ENCODE results near the gene MX2. TPM values are rescaled to one million over a fixed set of nuclear protein-coding genes. Genes with fewer than 3 reads are reported as not detected.
"Not testable (repeated sequence)": the region's sequence is repeated elsewhere in the genome, so short reads cannot be mapped to it uniquely, and the experiment has no call there.

Gene MX2, protein sequence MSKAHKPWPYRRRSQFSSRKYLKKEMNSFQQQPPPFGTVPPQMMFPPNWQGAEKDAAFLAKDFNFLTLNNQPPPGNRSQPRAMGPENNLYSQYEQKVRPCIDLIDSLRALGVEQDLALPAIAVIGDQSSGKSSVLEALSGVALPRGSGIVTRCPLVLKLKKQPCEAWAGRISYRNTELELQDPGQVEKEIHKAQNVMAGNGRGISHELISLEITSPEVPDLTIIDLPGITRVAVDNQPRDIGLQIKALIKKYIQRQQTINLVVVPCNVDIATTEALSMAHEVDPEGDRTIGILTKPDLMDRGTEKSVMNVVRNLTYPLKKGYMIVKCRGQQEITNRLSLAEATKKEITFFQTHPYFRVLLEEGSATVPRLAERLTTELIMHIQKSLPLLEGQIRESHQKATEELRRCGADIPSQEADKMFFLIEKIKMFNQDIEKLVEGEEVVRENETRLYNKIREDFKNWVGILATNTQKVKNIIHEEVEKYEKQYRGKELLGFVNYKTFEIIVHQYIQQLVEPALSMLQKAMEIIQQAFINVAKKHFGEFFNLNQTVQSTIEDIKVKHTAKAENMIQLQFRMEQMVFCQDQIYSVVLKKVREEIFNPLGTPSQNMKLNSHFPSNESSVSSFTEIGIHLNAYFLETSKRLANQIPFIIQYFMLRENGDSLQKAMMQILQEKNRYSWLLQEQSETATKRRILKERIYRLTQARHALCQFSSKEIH
- 0.97 and 2.6 TPM in 2 replicates for total RNA-seq

DNA sequence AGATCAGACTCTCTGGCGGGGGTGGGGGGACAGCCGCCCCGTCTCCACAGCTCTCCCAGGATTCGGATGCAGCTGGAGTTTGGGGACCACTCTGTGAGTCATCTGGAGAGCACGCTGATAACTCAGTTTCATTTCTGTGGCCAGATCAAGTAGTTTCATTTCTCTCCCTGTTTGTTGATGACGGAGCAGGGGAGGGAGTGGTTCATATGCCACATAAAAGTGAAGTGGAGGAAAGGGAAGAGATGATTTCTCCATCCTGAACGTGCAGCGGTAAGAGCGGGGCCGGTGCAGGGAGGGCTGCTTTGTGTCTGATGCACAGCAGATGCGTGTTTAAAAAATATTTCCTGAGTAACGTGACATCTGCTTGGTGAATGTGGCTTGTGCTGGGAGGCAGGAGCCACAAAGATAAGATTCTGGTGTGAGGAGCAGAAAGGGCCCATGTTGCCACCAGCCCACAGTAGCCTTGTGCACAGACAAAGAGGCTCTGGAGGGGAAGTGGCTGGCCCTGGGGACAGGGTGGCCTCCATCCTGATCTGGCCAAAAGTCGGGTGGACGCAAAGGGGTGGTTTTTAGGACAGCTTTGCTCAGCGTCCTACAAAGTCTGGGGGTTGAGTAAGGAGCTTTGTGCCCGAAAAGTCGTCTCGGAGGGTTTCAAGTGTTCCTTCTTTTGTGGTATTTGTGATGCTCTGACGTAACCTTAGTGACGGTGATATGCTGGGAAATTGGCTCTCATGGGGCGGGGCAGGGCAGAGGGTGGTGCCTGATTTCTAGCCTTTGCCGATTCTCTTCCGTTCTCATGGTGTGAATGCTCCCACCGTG lies at the start of gene MX2:
Gene MX2, plus strand, starts transcription at position 242 of the 819 bp plus-strand sequence. CDS start 14,880 bp downstream, outside the sequence.
- peak; percentile 93 for DNase-seq (ENCODE audit: low read depth)
- peak within 1 kb of the TSS; percentile 46 for H3K4me3 ChIP-seq (ENCODE audit: low read depth, low read length)
- TF ChIP-seq, protein P1, sequence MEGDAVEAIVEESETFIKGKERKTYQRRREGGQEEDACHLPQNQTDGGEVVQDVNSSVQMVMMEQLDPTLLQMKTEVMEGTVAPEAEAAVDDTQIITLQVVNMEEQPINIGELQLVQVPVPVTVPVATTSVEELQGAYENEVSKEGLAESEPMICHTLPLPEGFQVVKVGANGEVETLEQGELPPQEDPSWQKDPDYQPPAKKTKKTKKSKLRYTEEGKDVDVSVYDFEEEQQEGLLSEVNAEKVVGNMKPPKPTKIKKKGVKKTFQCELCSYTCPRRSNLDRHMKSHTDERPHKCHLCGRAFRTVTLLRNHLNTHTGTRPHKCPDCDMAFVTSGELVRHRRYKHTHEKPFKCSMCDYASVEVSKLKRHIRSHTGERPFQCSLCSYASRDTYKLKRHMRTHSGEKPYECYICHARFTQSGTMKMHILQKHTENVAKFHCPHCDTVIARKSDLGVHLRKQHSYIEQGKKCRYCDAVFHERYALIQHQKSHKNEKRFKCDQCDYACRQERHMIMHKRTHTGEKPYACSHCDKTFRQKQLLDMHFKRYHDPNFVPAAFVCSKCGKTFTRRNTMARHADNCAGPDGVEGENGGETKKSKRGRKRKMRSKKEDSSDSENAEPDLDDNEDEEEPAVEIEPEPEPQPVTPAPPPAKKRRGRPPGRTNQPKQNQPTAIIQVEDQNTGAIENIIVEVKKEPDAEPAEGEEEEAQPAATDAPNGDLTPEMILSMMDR (IDR thresholded peaks at IDR 0.05; ENCODE audit: insufficient read depth, low read depth, low read length), result no peak

DNA sequence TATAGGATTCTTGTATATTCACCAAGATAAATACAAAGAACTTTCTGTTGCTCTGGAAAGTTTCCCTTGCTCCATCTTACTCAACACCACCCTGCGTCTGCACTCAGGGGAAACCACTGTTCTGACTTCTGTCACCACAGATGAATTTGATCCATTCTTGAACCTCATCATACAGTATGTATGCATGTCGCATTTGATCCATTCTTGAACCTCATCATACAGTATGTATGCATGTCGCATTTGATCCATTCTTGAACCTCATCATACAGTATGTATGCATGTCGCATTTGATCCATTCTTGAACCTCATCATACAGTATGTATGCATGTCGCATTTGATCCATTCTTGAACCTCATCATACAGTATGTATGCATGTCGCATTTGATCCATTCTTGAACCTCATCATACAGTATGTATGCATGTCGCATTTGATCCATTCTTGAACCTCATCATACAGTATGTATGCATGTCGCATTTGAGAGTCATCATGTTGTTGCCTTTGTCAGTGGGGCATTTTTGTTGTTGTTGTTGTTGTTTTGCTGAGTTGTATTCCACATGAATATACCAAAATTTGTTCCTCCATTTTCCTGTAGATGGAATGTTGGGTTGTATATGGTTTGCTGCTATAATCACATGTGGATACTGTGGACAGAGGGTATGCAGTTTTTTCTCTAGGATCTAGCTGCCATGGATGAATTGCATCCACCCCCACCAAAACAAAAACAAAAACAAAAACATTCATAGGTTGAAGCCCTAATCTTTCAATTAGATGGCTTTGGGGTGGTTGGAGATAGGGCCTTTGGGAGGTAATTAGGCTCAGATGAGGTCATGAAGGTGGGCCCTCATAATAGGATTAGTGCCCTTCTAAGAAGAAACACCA lies 48.3 kb upstream of the MX2 start:
- H3K4me3 ChIP-seq (ENCODE audit: low read depth, low read length); DNase-seq (ENCODE audit: low read depth): not testable (repeated sequence)

DNA sequence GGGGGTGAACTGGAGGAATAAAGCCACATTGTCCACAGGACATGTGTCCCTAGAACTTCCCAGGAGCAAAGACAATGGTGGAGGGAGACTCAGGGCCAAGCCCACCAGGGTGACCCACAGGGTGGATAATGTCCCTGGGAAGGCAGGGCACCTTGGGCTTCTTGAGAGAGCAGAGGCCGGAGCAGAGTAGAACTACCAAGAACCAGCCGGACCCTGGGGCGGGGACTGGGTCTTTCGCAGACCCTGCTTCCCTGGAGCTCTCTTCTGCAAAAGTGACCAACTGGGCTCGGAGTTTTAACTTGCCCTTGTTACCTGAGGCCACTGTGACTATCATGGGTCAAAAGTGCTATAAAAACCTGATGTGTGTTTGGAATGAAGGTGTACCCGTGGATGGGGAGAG lies 46.1 kb upstream of the MX2 start:
- TF ChIP-seq, protein P1 (IDR thresholded peaks at IDR 0.05; ENCODE audit: insufficient read depth, low read depth, low read length), result no peak
- DNase-seq (ENCODE audit: low read depth), result no peak
- H3K4me3 ChIP-seq (ENCODE audit: low read depth, low read length), result no peak overlapping the region

DNA sequence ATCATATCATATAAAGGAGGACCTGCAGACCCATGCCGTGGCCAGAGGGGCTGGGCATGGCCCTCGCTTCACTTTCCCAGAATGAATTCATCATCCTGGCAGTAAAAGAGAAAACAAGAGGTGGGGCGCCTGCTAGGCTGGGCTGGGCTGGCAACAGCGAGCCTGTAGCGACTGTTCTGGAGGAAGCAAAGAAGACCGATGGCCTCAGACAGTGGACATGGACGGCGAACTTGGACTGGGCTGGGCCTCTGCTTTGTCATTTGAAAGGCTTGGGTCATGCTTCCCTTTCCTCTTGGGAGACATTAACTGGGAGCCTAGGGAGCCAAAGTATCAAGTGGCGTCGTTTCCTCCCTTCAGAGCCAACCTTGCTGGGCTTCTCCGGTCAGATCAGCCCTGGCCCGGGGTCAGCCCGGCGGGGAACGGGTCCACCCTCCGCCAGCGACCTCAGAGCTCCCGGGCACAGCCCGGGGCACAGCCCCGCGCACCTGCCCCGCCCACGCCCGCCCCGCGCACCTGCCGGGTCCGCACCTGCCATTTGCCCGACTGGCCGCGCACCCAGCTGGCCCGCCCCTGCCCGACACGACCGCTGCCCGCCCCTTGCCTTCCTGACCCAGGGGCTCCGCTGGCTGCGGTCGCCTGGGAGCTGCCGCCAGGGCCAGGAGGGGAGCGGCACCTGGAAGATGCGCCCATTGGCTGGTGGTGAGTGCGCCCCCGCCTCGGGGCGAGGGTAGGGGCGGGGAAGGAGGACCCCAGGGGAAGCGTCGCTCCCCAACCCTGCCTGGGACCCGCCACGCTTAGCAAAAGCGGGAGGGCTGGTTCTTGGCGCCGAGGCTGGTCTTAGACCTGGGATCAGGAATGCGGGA lies 45.4 kb upstream of the MX2 start, which contains the start of gene FAM3B:
Gene FAM3B, plus strand, starts transcription at position 602 of the 863 bp plus-strand sequence. Its CDS starts 79 bp downstream, at position 681.
- H3K4me3 ChIP-seq (ENCODE audit: low read depth, low read length), result no peak within 1 kb of the TSS
- TF ChIP-seq, protein P1 (IDR thresholded peaks at IDR 0.05; ENCODE audit: insufficient read depth, low read depth, low read length), result no peak
- no peak for DNase-seq (ENCODE audit: low read depth)

DNA sequence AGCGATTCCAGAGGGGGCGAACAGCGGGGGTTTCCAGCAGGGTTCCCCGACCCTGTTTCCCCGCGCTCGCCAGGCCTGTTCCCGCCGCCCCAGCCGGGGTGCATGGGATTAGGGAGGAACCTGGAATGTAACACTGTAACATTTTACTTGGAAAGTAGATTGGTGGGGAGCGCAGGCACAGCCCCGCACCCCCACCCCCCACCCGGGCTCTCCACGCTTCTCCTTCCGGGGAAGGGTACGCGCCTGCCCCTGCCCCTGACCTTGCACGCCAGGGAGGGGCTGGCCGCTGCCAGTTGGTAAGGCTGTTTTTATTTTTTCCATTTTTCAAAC lies 44.8 kb upstream of the MX2 start:
- DNase-seq (ENCODE audit: low read depth), result no peak
- H3K4me3 ChIP-seq (ENCODE audit: low read depth, low read length), result no peak overlapping the region
- TF ChIP-seq, protein P1 (IDR thresholded peaks at IDR 0.05; ENCODE audit: insufficient read depth, low read depth, low read length), result no peak

DNA sequence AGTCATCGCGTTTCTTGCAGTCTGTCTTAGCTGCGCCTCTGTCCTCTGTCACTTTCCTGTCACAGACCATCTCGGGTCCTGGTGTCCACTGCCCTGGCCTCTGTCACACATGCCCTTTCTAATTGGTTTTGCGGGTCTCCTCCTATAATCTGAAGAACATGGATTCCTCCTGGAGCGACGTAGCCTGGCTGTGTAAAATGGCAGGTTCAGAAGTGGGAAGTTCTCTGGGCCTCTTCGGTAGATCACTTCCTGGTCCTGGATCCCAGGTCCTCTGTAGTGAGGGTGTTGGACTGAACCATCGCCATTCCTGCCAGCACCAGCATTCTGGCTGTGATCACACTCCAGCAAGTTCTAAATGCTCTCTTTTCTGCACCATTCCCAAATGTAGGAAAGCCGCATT lies 44.4 kb upstream of the MX2 start:
- TF ChIP-seq, protein P1 (IDR thresholded peaks at IDR 0.05; ENCODE audit: insufficient read depth, low read depth, low read length), result no peak
- DNase-seq (ENCODE audit: low read depth), result no peak
- H3K4me3 ChIP-seq (ENCODE audit: low read depth, low read length), result no peak overlapping the region

All from fibroblast of villous mesenchyme (primary cell).